ENCODE results near the gene PLCB1. TPM values are rescaled to one million over a fixed set of nuclear protein-coding genes. Genes with fewer than 3 reads are reported as not detected.

The PLCB1 gene
- total and polyA plus RNA-seq, 2 donors (not counting 3 experiments of a cell fraction or from before 2014, with no cell fraction given) = 10.2 to 53.4 TPM

GRCh38 chr20:8145246-8146168 lies 13.4 kb downstream of the PLCB1 start:
- H3K9me3 ChIP-seq (replicated peaks; ENCODE audit: control insufficient read depth, insufficient read depth, low read length) = no peaks in the 10 kb centered on the region
- H4K20me1 ChIP-seq (replicated peaks; ENCODE audit: control insufficient read depth, extremely low read depth, insufficient read depth, low read length) = no peaks in the 10 kb centered on the region
- peaks cover 5% of the 10 kb centered on the region for H3K79me2 ChIP-seq (ENCODE audit: control insufficient read depth, insufficient read depth, low read length)
- no peaks in the 10 kb centered on the region for H3K9me1 ChIP-seq (replicated peaks; ENCODE audit: control insufficient read depth, extremely low read depth, insufficient read depth, low read length)
- no peak for DNase-seq (ENCODE audit: low read depth, low spot score)
- peak overlapping the region; percentile 44 for H3K27ac ChIP-seq (ENCODE audit: insufficient read depth, low read depth, low read length)
- ChIA-PET POLR2A (no interaction called here), CTCF (interaction anchor here (0.9 to 1.8 kb wide), 3 partner anchors 12 to 244 kb away, joined by 3 to 4 read pairs (median 3); partner anchors contain the start of gene PLCB1)
- no TSS peak for BruUV-seq (replicated peaks)
- H3K4me3 ChIP-seq (replicated peaks in 1 of 3; ENCODE audit: insufficient read depth in 1 of 3, low read depth in 1 of 3, low read length in 3 of 3) = no peak overlapping the region
- intact Hi-C loops (cut with micrococcal nuclease) = loop anchor here (5.0 kb wide), 2 partner anchors 77 to 242 kb away; no protein-coding TSS in a partner anchor
- TF ChIP-seq MAX (IDR thresholded peaks at IDR 0.05; ENCODE audit: insufficient read depth, insufficient read length) (no peak), EZH2 (IDR thresholded peaks at IDR 0.05; ENCODE audit: borderline replicate concordance, low read depth, low read length, severe bottlenecking) (no peak), FOS (IDR thresholded peaks at IDR 0.05; ENCODE audit: borderline replicate concordance, insufficient read depth, low read length) (no peak), CTCF (IDR thresholded peaks at IDR 0.05; ENCODE audit: extremely low read depth in 1 of 2, insufficient read depth in 1 of 2, low read depth in 1 of 2, low read length in 2 of 2) (no peak), MYC (IDR thresholded peaks at IDR 0.05; ENCODE audit: low read depth, low read length) (no peak), GATA2 (IDR thresholded peaks at IDR 0.05; ENCODE audit: insufficient read depth, insufficient read length, low read depth, low read length) (no peak)
- no peak overlapping the region for H2AFZ ChIP-seq (ENCODE audit: low read depth, low read length)
- no peaks in the 10 kb centered on the region for H3K27me3 ChIP-seq (ENCODE audit: control insufficient read depth in 2 of 2, insufficient read depth in 2 of 2, low read length in 2 of 2)
- peak overlapping the region; percentile 3 for H3K4me2 ChIP-seq (ENCODE audit: insufficient read depth, low read length)
- H3K4me1 ChIP-seq (ENCODE audit: control insufficient read depth, extremely low read depth, insufficient read depth, low read length) = peaks cover 62% of the 10 kb centered on the region
- no peak for FAIRE-seq
- dilution Hi-C loops (cut with MboI; ENCODE audit: extremely low pct_ligation_motif_present, low sequenced_read_pairs) = no loop called here
- H3K9ac ChIP-seq (replicated peaks; ENCODE audit: extremely low read depth, insufficient read depth, low read length) = no peak overlapping the region
- no peaks in the 10 kb centered on the region for H3K36me3 ChIP-seq (ENCODE audit: control insufficient read depth in 2 of 2, extremely low read depth in 1 of 2, insufficient read depth in 2 of 2, low read length in 2 of 2)
